Ureter (tissue), 1 donor: ENCODE results near the gene NAA16. TPM values are rescaled to one million over a fixed set of nuclear protein-coding genes. Genes with fewer than 3 reads are reported as not detected.
"Not testable (repeated sequence)": the region's sequence is repeated elsewhere in the genome, so short reads cannot be mapped to it uniquely, and the experiment has no call there.

Source experiments
- DNase-seq: peaks from one replicate; pipeline ENCODE4 v3.0.0-alpha.2; 2020; ENCODE audit warnings: low spot score
- total RNA-seq: library from RNA; stranded (reverse); gene quantifications from one replicate; pipeline ENCODE4 v1.2.4, GENCODE V29; 2023
- donor health status: DM: yes; HTN: yes; CAD: no.

The NAA16 gene
- total RNA-seq, 1 donor from 2014 or later: 34.9 TPM

- DNase-seq: no peak
These were observed 97.7 kb downstream of the NAA16 start for GRCh38 chr13:41408746-41409145.

- no peak for DNase-seq
These were observed 98.5 kb downstream of the NAA16 start for GRCh38 chr13:41409611-41410010.

GRCh38 chr13:41411060-41411459, 100.0 kb downstream of the NAA16 start:
- no peak for DNase-seq

DNA sequence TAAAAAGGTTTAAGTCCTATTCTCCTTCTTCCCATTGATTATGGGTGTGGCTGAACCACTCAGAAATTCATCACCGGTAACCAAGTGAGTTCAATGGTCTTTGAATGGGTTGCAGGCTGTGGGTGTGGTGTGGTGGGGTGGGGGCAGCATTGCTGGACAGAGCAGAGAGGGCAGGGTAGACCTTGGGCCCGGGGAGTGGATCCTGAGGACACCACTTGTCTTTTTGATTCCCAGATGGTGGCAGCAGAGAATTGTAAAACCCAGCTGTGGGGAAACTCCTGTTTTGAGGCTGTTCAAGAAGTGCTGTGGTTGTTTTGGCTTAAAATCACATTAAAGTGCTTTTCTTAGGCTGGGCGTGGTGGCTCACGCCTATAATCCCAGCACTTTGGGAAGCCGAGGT, 100.5 kb downstream of the NAA16 start:
- no peak for DNase-seq

GRCh38 chr13:41413872-41414271, 102.8 kb downstream of the NAA16 start:
- no peak for DNase-seq

GRCh38 chr13:41416276-41416675, 105.2 kb downstream of the NAA16 start:
- no peak for DNase-seq

DNA sequence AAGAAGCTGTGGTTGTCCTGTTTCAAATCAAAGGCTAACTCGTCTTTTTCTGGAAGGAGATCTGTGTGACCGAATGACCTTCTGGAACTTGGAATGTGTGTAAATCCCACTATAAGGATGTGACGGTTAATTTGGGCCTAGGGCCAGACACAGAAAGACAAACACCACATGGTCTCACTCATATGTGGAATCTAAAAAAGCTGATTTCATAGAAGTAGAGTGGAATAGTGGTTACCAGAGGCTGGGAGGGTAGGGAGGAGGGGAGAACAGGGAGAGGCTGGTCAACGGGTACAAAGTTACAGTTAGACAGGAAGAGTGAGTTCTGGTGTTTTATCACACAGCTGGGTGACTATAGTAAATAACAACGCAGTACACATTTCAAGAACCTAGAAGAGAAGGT, 107.0 kb downstream of the NAA16 start:
- no peak for DNase-seq

GRCh38 chr13:41418731-41419130, 107.7 kb downstream of the NAA16 start:
- DNase-seq: no peak

DNA sequence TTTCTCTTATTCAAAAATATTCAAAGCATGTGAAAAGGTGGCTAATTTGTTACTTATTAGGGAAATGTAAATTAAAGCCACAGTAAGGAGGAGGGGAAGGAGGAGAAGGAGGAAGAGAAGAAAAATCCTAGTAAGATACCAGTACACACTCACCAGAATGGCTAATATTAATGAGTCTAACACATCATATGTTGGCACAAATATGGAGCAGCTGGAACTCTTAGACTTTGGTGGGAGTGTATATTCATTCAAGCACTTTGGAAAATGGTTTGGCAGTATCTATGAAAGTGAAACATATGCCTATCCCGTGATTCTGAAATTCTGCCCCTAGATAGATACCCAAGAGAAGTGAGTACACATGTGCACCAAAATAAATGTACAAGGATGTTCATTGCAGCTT, 108.1 kb downstream of the NAA16 start:
- DNase-seq: no peak

DNA sequence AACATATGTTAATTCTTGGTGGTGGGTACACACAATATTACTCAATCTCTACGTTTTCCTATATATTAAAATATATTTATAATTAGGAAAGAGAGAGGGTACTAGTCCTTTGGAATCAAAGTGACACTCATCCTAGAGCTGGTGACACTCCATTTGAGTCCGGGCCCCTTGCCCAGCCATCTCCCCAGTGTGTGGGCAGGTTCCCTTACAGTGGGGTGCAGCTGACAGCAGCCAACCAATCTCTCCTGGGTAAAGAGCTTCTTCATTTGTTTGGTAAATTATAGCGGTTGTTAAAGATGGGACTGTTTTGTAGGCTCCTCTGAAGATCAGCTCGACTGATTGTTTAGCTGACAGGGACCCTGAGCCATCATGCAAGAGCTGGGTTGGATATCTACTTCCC, 109.1 kb downstream of the NAA16 start:
- DNase-seq: no peak

DNA sequence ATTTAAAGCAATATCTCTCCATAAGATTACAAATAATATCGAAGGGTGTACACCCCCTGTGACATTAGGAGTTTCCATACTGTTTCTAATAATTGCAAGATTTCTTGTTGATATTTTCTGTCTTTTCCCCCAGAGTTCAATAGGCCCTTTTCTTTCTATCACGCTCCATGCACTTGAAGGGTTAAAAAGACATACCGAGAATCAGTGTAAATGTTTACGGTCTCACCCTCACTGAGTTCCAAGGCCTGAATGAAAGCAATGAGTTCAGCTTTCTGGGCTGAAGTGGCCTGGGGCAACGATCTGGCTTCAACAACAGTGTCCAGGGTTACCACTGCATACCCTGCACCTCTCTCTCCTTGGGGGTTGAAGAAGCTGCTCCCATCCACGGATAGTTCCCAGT, 110.3 kb downstream of the NAA16 start:
- DNase-seq: not testable (repeated sequence)

- DNase-seq: not testable (repeated sequence)
These were observed 110.9 kb downstream of the NAA16 start for GRCh38 chr13:41421983-41422382.

- DNase-seq: not testable (repeated sequence)
These were observed 112.2 kb downstream of the NAA16 start for GRCh38 chr13:41423259-41423658.

- DNase-seq: not testable (repeated sequence)
These were observed 113.6 kb downstream of the NAA16 start for GRCh38 chr13:41424675-41425074.

- no peak for DNase-seq
These were observed 115.0 kb downstream of the NAA16 start for GRCh38 chr13:41426047-41426446.

Other genes starting within 250 kb of the NAA16 start
- gene WBP4, start 249.8 kb upstream of the NAA16 start, total RNA-seq: 11.3 TPM
- 7.0 TPM for gene KBTBD6, start 178.5 kb upstream of the NAA16 start, total RNA-seq
- gene KBTBD7, start 116.7 kb upstream of the NAA16 start, total RNA-seq: 6.4 TPM
- 12.3 TPM for gene MTRF1, start 47.7 kb upstream of the NAA16 start, total RNA-seq
- gene RGCC, start 146.3 kb downstream of the NAA16 start, total RNA-seq: 11.9 TPM